GM19240 (cell line): Measurements from ENCODE around the gene IMPDH1.

Experiments
- DNase-seq: peaks from one replicate; pipeline ENCODE4 v3.0.0; 2011; ENCODE audit warnings: low spot score; ENCODE audit not compliant: insufficient read length

Gene IMPDH1

GRCh38 chr7:128434413-128435326 lies 24.9 kb upstream of the IMPDH1 start:
- DNase-seq = no peak

- DNase-seq = no peak
Observed at GRCh38 chr7:128431754-128432153, 22.0 kb upstream of the IMPDH1 start.

- DNase-seq = no peak
Observed at GRCh38 chr7:128431221-128431620, 21.4 kb upstream of the IMPDH1 start.

GRCh38 chr7:128430207-128430606 lies 20.4 kb upstream of the IMPDH1 start:
- DNase-seq = no peak

- DNase-seq = no peak
Observed at GRCh38 chr7:128427289-128427891, 17.6 kb upstream of the IMPDH1 start.

GRCh38 chr7:128425850-128426249 lies 16.1 kb upstream of the IMPDH1 start:
- DNase-seq = peak; percentile 71

GRCh38 chr7:128424686-128425275 lies 15.0 kb upstream of the IMPDH1 start:
- DNase-seq = no peak

- no peak for DNase-seq
Observed at GRCh38 chr7:128422842-128423241, 13.1 kb upstream of the IMPDH1 start.

GRCh38 chr7:128422037-128422436 lies 12.3 kb upstream of the IMPDH1 start:
- DNase-seq = no peak

GRCh38 chr7:128421384-128421783 lies 11.6 kb upstream of the IMPDH1 start:
- no peak for DNase-seq

- no peak for DNase-seq
Observed at GRCh38 chr7:128420773-128421172, 11.0 kb upstream of the IMPDH1 start.

- DNase-seq = no peak
Observed at GRCh38 chr7:128419257-128419656, 9.5 kb upstream of the IMPDH1 start.

- DNase-seq = no peak
Observed at GRCh38 chr7:128417071-128417470, 7.3 kb upstream of the IMPDH1 start.

GRCh38 chr7:128415217-128415785 lies 5.5 kb upstream of the IMPDH1 start:
- DNase-seq = no peak

- no peak for DNase-seq
Observed at GRCh38 chr7:128410451-128410753, 620 bp upstream of the IMPDH1 start.

- no peak for DNase-seq
Observed at GRCh38 chr7:128408709-128409595, 830 bp downstream of the IMPDH1 start.

GRCh38 chr7:128407751-128408708 lies 1.8 kb downstream of the IMPDH1 start:
- DNase-seq = no peak

GRCh38 chr7:128407233-128407589 lies 2.6 kb downstream of the IMPDH1 start:
- no peak for DNase-seq

- DNase-seq = no peak
Observed at GRCh38 chr7:128406314-128407232, 3.2 kb downstream of the IMPDH1 start.
